Kidney (tissue), 14 donors: Measurements from ENCODE around the gene PCGF1. TPM values are rescaled to one million over a fixed set of nuclear protein-coding genes. Genes with fewer than 3 reads are reported as not detected.

Source experiments
- DNase-seq, 5 donors: peaks; one replicate each; pipeline ENCODE4 v3.0.0-alpha.2; 2013 to 2020
- FAIRE-seq: peaks from 2 replicates; lab custom pipeline; 2012; peaks lifted over from hg19 to GRCh38; lab: Jason Lieb, UNC
- H3K27ac ChIP-seq, 2 donors: one replicate each; pipeline ENCODE4 v1.7.0; 2013; ENCODE audit warnings: low read depth in 2 of 2, low read length in 2 of 2, inconsistent platforms in 1 of 2
- H3K27me3 ChIP-seq: one replicate; pipeline ENCODE4 v1.7.1; 2013; ENCODE audit warnings: low read length, inconsistent platforms; ENCODE audit not compliant: control insufficient read depth, insufficient read depth
- H3K36me3 ChIP-seq, 3 donors: one replicate each; pipeline versions ENCODE4 v1.7.0 to v1.7.1; 2013; ENCODE audit warnings: low read length in 3 of 3, control low read depth in 1 of 3, inconsistent platforms in 1 of 3; ENCODE audit not compliant: insufficient read depth in 3 of 3, control insufficient read depth in 2 of 3
- H3K4me1 ChIP-seq, 3 donors: one replicate each; pipeline versions ENCODE4 v1.7.0 to v1.7.1; 2013; ENCODE audit warnings: low read length in 3 of 3, inconsistent platforms in 1 of 3, low read depth in 1 of 3; ENCODE audit not compliant: control insufficient read depth in 2 of 3, insufficient read depth in 2 of 3
- H3K4me3 ChIP-seq, 3 donors: one replicate each; pipeline versions ENCODE4 v1.7.0 to v1.8.1; 2013; ENCODE audit warnings: low read length in 3 of 3, control low read depth in 1 of 3, inconsistent platforms in 1 of 3
- H3K9ac ChIP-seq, 3 donors: one replicate each; pipeline versions ENCODE4 v1.7.0 to v1.7.1; 2013; ENCODE audit warnings: low read length in 3 of 3, control low read depth in 1 of 3, inconsistent platforms in 1 of 3
- H3K9me3 ChIP-seq, 3 donors: one replicate each; pipeline versions ENCODE4 v1.7.0 to v1.7.1; 2013; ENCODE audit warnings: low read length in 3 of 3, control low read depth in 1 of 3, inconsistent platforms in 1 of 3; ENCODE audit not compliant: control insufficient read depth in 2 of 3, insufficient read depth in 1 of 3
- CTCF ChIP-seq: IDR thresholded peaks from 3 replicates; pipeline ENCODE4 v1.5.1; 2012; ENCODE audit warnings: mild to moderate bottlenecking, moderate library complexity, borderline replicate concordance; ENCODE audit not compliant: insufficient read depth; ENCODE audit errors: extremely low read depth
- intact Hi-C: fragments of 100-400 bp; cut with DNase I; formaldehyde crosslinking; loops from one replicate; pipeline ENCODE4 v1.11.1; 2022
- polyA plus RNA-seq: library from polyadenylated mRNA; stranded (reverse); fragments of 350-450 nt; fragmentation: Illumina TruSeq; extraction: RNeasy Lipid Tissue Mini Kit (QIAGEN cat#74804); gene quantifications from one replicate; pipeline ENCODE4 v1.2.3, GENCODE V29; 2014; ENCODE audit warnings: low read depth, low replicate concordance; ENCODE audit not compliant: insufficient read depth
- total RNA-seq: library from RNA; stranded (reverse); fragmentation: NEBNext Ultra II Directional; extraction: Animal tissue kit (Norgen Biotek cat#: 25700); gene quantifications from one replicate; pipeline ENCODE4 v1.2.1, GENCODE V29; 2021
- donor health status: control.
- donor health status: control.
- donor health status: control.
- donor health status: control.
- donor health status: control.
- donor health status: DM: yes; HTN: yes; CAD: no.
- donor health status: Normal renal cell carcinoma (clear cell type).

Gene PCGF1
- total and polyA plus RNA-seq, 2 donors from 2014 or later: 20.1 to 20.7 TPM

- no peak for DNase-seq
- no peaks in the 10 kb centered on the region for H3K9me3 ChIP-seq
- H3K27ac ChIP-seq: no peak overlapping the region
- intact Hi-C loops: no loop called here
- H3K36me3 ChIP-seq: peaks cover 3 to 17% (median 8%) of the 10 kb centered on the region in 3 donors
- peaks cover 12% of the 10 kb centered on the region for H3K27me3 ChIP-seq
- no peak overlapping the region for H3K9ac ChIP-seq
- H3K4me1 ChIP-seq: peaks cover 0 to 19% (median 12%) of the 10 kb centered on the region in 3 donors
- no peak overlapping the region for H3K4me3 ChIP-seq
- no peak for TF ChIP-seq CTCF
- no peak for FAIRE-seq
Measured at GRCh38 chr2:74504591-74504990, 2.9 kb downstream of the PCGF1 start.

GRCh38 chr2:74503506-74504475, 3.7 kb downstream of the PCGF1 start:
- Histone ChIP-seq H3K9me3 (no peaks in the 10 kb centered on the region), H3K9ac (peak overlapping the region in 2 of 3 donors; percentile 12 to 34), H3K4me1 (peaks cover 0 to 25% (median 14%) of the 10 kb centered on the region in 3 donors), H3K27ac (peak overlapping the region; percentile 70 to 87), H3K4me3 (peak overlapping the region; percentile 4 to 89 (median 83)), H3K27me3 (peaks cover 9% of the 10 kb centered on the region), H3K36me3 (peaks cover 3 to 17% (median 8%) of the 10 kb centered on the region in 3 donors)
- DNase-seq: peak in 3 of 5 donors; percentile 14 to 64 (median 20)
- no peak for FAIRE-seq
- no peak for TF ChIP-seq CTCF
- intact Hi-C loops: no loop called here

- peak overlapping the region; percentile 86 to 87 for H3K27ac ChIP-seq
- H3K36me3 ChIP-seq: peaks cover 3 to 17% (median 8%) of the 10 kb centered on the region in 3 donors
- peak overlapping the region; percentile 20 to 89 (median 83) for H3K4me3 ChIP-seq
- no peaks in the 10 kb centered on the region for H3K9me3 ChIP-seq
- no peak for TF ChIP-seq CTCF
- intact Hi-C loops: no loop called here
- DNase-seq (peak; percentile 76 to 96 (median 89)), FAIRE-seq (no peak)
- peak overlapping the region in 2 of 3 donors; percentile 64 to 75 for H3K9ac ChIP-seq
- H3K27me3 ChIP-seq: peaks cover 9% of the 10 kb centered on the region
- H3K4me1 ChIP-seq: peaks cover 0 to 32% (median 22%) of the 10 kb centered on the region in 3 donors
Measured at GRCh38 chr2:74502720-74503505, 4.6 kb downstream of the PCGF1 start.
